ENCODE data around the gene ZNF668.
"Not testable (repeated sequence)": the region's sequence is repeated elsewhere in the genome, so short reads cannot be mapped to it uniquely, and the experiment has no call there.

The ZNF668 gene

GRCh38 chr16:31055613-31056012 lies 18.4 kb downstream of the ZNF668 start:
- DNase-seq (ENCODE audit: low spot score): no peak

GRCh38 chr16:31052114-31052513 lies 21.9 kb downstream of the ZNF668 start:
- DNase-seq (ENCODE audit: low spot score): no peak

- DNase-seq (ENCODE audit: low spot score): no peak
These were observed 23.6 kb downstream of the ZNF668 start for GRCh38 chr16:31050280-31051030.

GRCh38 chr16:31043898-31044481 lies 30.1 kb downstream of the ZNF668 start:
- DNase-seq (ENCODE audit: low spot score): no peak

GRCh38 chr16:31043352-31043751 lies 30.7 kb downstream of the ZNF668 start:
- no peak for DNase-seq (ENCODE audit: low spot score)

GRCh38 chr16:31042866-31043265 lies 31.2 kb downstream of the ZNF668 start:
- no peak for DNase-seq (ENCODE audit: low spot score)

- no peak for DNase-seq (ENCODE audit: low spot score)
These were observed 35.0 kb downstream of the ZNF668 start for GRCh38 chr16:31038993-31039392.

- DNase-seq (ENCODE audit: low spot score): no peak
These were observed 37.3 kb downstream of the ZNF668 start for GRCh38 chr16:31036691-31037090.

- DNase-seq (ENCODE audit: low spot score): peak; percentile 88
These were observed 40.1 kb downstream of the ZNF668 start for GRCh38 chr16:31033709-31034492.

- DNase-seq (ENCODE audit: low spot score): peak; percentile 97
These were observed 41.0 kb downstream of the ZNF668 start, which contains the start of gene STX4 for GRCh38 chr16:31032736-31033708. TSS of gene STX4 (plus strand) at chr16:31033558. CDS start at chr16:31033806, 248 bp downstream.

GRCh38 chr16:31031276-31031675 lies 42.8 kb downstream of the ZNF668 start:
- no peak for DNase-seq (ENCODE audit: low spot score)

GRCh38 chr16:31029272-31029671 lies 44.8 kb downstream of the ZNF668 start:
- DNase-seq (ENCODE audit: low spot score): no peak

- DNase-seq (ENCODE audit: low spot score): no peak
These were observed 48.7 kb downstream of the ZNF668 start for GRCh38 chr16:31025339-31025738.

GRCh38 chr16:31023627-31024226 lies 50.3 kb downstream of the ZNF668 start:
- DNase-seq (ENCODE audit: low spot score): no peak

GRCh38 chr16:31023252-31023602 lies 50.8 kb downstream of the ZNF668 start:
- no peak for DNase-seq (ENCODE audit: low spot score)

GRCh38 chr16:31022544-31023251 lies 51.3 kb downstream of the ZNF668 start:
- no peak for DNase-seq (ENCODE audit: low spot score)

- DNase-seq (ENCODE audit: low spot score): no peak
These were observed 53.5 kb downstream of the ZNF668 start for GRCh38 chr16:31020536-31020935.

GRCh38 chr16:31017756-31018155 lies 56.3 kb downstream of the ZNF668 start:
- not testable (repeated sequence) for DNase-seq (ENCODE audit: low spot score)

- DNase-seq (ENCODE audit: low spot score): no peak
These were observed 58.0 kb downstream of the ZNF668 start for GRCh38 chr16:31016018-31016417.

- DNase-seq (ENCODE audit: low spot score): not testable (repeated sequence)
These were observed 60.7 kb downstream of the ZNF668 start for GRCh38 chr16:31013292-31013691.

- not testable (repeated sequence) for DNase-seq (ENCODE audit: low spot score)
These were observed 62.2 kb downstream of the ZNF668 start for GRCh38 chr16:31011815-31012214.
